Stimulated activated CD4-positive, alpha-beta T cell treated with anti-CD3 and anti-CD28 coated beads, Interleukin-1b, Interleukin-23, amount 100 ng/mL, for 1 hour (primary cell): Measurements from ENCODE around the gene ARX.

Experiments
- DNase-seq, 2 donors: peaks; one replicate each; pipeline ENCODE4 v3.0.0-alpha.2; 2020; ENCODE audit warnings: low read depth in 2 of 2

Gene ARX

GRCh38 chrX:25016938-25017598, 1.3 kb upstream of the ARX start:
- DNase-seq = no peak

GRCh38 chrX:25016361-25016671, 551 bp upstream of the ARX start:
- DNase-seq = no peak

DNA sequence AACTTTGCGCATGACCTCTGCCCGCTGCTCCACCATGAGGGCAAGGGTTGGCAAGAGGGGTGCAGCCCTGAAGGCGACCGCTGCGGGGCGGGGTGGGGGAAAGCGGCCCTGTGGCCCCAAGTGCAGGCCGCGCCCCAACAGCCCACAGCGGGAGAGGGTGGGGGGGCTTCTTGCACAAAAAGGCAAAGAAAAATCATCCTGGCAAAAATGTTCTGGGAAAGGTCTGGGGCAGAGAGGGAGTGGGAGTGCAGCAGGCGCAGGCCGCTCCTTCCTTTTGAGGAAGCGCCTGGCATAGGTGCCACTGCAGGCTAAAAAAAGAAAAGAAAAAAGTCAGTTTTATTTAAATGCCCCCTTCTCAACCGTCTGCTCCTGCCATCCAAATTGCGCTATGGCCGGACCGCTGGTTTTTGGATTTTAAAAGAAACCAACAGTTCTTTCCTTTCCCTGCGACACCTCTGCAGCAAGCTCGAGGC, 1.4 kb downstream of the ARX start:
- DNase-seq = no peak

GRCh38 chrX:25013632-25014365, 2.0 kb downstream of the ARX start:
- DNase-seq = no peak

DNA sequence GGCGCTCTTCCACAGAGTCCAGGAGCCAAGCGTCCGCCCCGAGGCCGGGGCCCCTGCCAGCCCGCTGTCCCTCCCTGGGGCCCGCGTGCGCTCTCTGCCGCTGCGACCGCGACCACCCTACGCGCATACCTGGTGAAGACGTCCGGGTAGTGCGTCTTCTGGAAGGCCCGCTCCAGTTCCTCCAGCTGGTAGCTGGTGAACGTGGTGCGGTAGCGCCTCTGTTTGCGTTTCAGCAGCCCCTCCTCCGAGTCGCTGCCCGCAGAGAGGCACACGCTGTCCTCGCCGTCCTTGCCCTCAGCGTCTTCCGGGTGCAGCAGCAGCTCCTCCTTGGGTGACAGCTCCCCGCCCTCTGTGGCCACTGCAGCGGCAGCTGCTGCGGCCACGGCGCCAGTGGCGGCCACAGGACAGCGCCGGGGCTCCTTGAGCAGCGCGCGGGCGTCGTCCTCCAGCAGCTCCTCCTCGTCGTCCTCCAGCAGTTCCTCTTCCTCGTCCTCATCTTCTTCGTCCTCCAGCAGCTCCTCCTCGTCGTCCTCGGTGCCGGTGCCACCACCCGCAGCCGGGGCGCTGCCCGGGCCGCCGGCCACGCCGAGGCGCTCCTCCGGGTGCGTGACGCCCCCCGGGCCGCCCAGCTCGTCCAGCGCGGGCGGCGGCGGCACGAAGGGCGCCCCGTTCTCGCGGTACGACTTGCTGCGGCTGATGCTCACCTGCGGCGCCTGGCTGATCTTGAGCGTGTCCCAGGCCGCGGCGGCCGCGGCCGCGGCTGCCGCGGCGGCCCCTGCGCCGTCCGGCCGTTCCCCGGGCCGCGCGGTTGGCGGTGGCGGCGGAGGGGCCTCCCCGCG, 2.8 kb downstream of the ARX start:
- no peak for DNase-seq

GRCh38 chrX:25012433-25012735, 3.4 kb downstream of the ARX start:
- no peak for DNase-seq

- DNase-seq = no peak
Measured at GRCh38 chrX:25011589-25012432, 4.0 kb downstream of the ARX start.

- no peak for DNase-seq
Measured at GRCh38 chrX:25010784-25011588, 4.8 kb downstream of the ARX start.

GRCh38 chrX:25009407-25009806, 6.4 kb downstream of the ARX start:
- DNase-seq = no peak

- DNase-seq = no peak
Measured at GRCh38 chrX:25007059-25008053, 8.4 kb downstream of the ARX start.

GRCh38 chrX:25006586-25007058, 9.1 kb downstream of the ARX start:
- DNase-seq = no peak

DNA sequence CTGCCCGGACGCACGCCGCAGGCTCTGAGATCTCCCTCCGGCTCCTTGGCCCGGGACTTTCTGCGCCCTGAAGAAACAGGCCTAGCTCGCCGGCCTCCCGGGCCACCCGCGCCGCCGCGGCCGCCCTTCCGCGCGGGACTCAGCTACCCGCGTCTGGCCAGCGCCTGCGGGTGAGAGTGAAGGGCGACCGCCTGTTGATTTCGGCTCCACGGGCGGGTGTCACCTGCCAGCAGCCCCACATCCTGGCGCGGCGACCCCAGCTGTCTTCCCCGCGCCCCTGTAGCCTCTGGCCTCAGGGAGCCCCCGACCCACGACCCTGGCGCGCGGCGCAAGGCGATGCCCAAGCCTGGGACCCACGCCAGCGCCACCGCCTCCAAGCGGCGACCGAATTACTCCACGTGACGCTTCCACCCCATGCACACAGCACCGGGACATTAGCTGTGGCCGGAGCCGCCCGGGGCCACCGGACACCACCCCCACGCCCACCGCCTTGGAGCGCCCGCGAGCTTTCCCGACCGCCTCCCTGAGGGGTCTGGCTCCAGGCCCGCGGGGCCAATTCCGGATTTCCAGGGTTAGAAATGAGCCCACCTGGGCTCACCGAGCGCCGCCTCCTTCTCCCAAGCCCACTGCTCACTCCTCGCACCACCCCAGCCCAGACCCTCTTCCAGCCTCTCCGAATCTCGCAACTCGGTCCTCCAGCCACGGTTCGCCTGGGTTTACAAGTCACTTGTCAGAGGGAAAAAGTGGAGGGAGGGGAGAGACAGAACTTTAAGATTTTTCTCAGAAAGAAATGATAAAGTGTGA, 10.2 kb downstream of the ARX start:
- no peak for DNase-seq

DNA sequence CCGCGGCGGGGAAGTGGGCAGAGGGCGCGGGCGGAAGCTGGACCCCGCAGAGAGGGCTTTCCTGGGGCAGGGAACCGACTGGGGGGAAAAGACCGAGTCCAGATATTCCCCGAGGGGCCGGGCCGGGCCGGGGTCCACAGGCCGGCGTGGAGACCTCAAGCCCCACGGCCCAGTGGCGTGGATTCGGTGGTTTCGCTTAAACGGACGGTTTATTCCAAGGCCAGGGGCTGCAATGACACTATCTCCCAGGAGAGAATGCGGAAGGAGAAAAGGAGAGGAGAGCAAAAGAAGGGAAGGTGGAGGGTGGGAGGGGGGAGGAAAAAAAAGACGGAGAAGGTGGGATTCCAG, 10.8 kb downstream of the ARX start:
- DNase-seq = no peak

DNA sequence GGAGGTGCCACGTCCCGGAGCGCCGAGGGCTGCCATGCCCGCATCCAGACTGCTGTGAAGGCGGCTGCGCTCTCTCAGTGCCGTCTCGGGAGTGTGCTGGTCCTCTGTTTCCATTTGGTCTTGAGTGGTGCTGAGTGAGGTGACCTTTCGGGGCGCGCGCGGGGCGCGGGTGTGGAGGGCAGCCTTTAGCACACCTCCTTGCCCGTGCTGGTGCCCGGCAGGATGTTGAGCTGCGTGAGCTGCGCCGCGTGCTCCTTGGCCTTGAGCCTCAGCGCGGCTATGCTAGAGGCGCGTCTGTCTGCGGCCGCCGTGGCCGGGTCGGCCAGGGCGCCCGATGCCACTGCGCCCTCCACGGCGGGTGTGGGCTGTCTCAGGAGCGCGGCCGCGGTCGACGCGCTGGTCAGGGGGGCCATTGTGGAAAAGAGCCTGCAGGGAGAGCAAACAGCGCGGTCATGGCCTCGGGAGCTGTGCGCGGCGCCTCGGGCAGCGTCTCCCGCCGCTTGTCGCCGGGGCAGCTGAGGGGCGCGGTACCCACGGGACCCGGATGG, 11.2 kb downstream of the ARX start:
- no peak for DNase-seq

DNA sequence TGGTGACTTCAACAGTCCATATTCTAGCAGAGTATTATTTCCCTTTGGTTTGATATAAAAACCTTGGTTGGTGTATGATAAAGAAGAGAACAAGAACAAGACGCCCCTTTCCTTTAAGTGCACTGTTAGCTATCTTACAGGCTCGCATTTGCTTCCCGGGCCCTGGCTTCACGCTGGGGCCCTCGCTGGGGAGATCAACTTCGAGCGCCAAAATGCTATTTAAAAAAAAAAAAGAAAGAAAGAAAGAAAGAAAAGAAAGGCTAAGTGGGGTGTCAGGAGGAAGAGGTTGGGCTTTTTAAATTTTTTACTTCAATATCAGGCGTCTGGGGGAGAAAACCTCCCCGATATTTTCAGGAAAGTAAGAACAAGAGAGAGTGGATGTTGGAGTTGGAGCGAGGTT, 11.7 kb downstream of the ARX start:
- DNase-seq = no peak

DNA sequence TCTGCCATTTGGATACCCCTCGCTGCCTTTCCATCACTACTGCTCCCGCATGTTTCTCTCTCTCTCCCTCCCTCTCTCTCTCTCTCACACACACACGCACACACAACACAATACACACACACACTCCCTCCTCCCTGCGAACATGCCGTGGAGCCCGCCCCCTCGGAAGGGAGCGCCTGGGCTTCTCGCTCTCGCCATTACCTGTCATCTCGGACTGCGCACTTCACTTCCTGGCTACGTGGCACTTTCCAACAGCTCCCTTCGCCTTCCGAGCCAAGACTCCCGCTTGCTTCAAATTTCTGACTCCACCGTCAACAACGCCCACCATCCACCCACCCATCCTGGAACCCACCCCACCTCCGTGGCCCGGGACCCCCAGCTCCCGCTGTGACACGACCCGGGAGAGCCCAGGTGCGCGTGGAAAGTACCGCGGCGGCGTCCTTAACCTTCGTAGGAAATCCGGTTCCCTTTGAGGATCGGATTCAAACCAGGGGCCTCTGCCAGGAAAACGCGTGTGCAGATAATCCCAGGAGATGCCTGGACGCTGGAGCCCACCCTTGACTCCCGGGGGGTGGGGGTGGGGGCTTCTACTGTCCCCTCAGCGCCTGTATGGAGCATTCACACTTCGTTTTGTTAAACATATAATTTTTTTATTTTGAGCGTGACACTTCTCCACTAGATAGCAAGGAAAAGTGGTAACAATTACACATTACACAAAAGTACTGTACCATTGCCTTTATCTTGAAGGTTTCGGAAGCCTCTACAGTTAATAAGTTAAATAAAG, 12.5 kb downstream of the ARX start:
- DNase-seq = no peak

DNA sequence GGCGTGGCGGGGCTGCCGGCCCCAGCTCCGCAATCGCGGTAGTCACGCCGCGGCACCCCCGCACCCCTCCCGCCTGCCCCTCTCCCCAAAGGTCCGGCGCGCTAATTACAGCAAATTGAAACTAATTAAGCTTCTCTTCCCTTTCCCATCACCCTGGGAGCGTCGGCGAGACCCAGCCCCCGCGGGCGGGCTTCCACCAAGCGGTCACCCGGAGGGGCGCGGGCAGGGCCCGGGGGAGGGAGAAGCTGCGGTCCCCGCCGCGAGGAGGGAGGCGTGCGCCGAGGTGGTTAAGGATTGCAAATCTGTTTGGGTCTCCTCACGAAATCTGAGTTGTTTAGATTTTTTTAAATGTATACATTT, 13.1 kb downstream of the ARX start:
- no peak for DNase-seq
